Breast epithelium (tissue), 4 donors: ENCODE data around the gene RHBDF2. TPM values are rescaled to one million over a fixed set of nuclear protein-coding genes. Genes with fewer than 3 reads are reported as not detected.

Experiments used
- DNase-seq, 2 donors: peaks; one replicate each; pipeline ENCODE4 v3.0.0-alpha.2; 2019; ENCODE audit warnings: low spot score in 2 of 2
- H3K27ac ChIP-seq, 2 donors: fragments of 200-600 bp; sonication (generic) in 1 of 2; one replicate each; pipeline ENCODE4 v1.5.1; 2016 to 2019; ENCODE audit warnings: mild to moderate bottlenecking in 1 of 2
- H3K27me3 ChIP-seq, 2 donors: fragments of 200-600 bp; sonication (generic) in 1 of 2; one replicate each; pipeline versions ENCODE4 v1.5.1 to v1.6.0; 2017 to 2019; ENCODE audit warnings: control low read depth in 1 of 2, mild to moderate bottlenecking in 1 of 2
- H3K36me3 ChIP-seq: fragments of 200-600 bp; one replicate; pipeline ENCODE4 v1.5.1; 2019
- H3K4me1 ChIP-seq, 2 donors: fragments of 200-600 bp; sonication (generic); one replicate each; pipeline ENCODE4 v1.5.1; 2016 to 2019; ENCODE audit warnings: control low read depth in 1 of 2
- H3K4me3 ChIP-seq, 3 donors: fragments of 200-600 bp; sonication (generic); 1 replicate in 2 of 3; 2 replicates in 1 of 3; pipeline ENCODE4 v1.5.1; 2016 to 2019; ENCODE audit warnings: mild to moderate bottlenecking in 3 of 3, moderate library complexity in 2 of 3
- H3K9me3 ChIP-seq, 2 donors: fragments of 200-600 bp; sonication (generic) in 1 of 2; one replicate each; pipeline ENCODE4 v1.5.1; 2016 to 2019; ENCODE audit warnings: control low read depth in 1 of 2
- CTCF ChIP-seq, 3 donors: fragments of 450-650 bp; IDR thresholded peaks; one replicate each; pipeline ENCODE4 v1.5.1; 2016 to 2017; ENCODE audit warnings: antibody characterized with exemption in 3 of 3, mild to moderate bottlenecking in 3 of 3, moderate library complexity in 3 of 3
- POLR2A ChIP-seq: fragments of 450-650 bp; IDR thresholded peaks from one replicate; pipeline ENCODE4 v1.6.1; 2016; ENCODE audit warnings: antibody characterized with exemption, mild to moderate bottlenecking, moderate library complexity
- POLR2AphosphoS5 ChIP-seq, 3 donors: sonication (generic); formaldehyde crosslinking; IDR thresholded peaks; one replicate each; pipeline ENCODE4 v1.6.1; 2017; ENCODE audit warnings: antibody characterized with exemption in 3 of 3
- intact Hi-C: fragments of 100-400 bp; cut with DNase I; formaldehyde crosslinking; loops from one replicate; pipeline ENCODE4 v1.15.1; 2023; ENCODE audit warnings: low total_unique reads
- total RNA-seq, 3 donors: library from RNA; depleted of rRNA; stranded (reverse); fragments of >200 nt; gene quantifications; one replicate each; pipeline ENCODE4 v1.1.0, GENCODE V29; 2016

Gene RHBDF2
- total RNA-seq, 3 donors from 2014 or later, result 13.4 to 35.5 (median 26.8) TPM

DNA sequence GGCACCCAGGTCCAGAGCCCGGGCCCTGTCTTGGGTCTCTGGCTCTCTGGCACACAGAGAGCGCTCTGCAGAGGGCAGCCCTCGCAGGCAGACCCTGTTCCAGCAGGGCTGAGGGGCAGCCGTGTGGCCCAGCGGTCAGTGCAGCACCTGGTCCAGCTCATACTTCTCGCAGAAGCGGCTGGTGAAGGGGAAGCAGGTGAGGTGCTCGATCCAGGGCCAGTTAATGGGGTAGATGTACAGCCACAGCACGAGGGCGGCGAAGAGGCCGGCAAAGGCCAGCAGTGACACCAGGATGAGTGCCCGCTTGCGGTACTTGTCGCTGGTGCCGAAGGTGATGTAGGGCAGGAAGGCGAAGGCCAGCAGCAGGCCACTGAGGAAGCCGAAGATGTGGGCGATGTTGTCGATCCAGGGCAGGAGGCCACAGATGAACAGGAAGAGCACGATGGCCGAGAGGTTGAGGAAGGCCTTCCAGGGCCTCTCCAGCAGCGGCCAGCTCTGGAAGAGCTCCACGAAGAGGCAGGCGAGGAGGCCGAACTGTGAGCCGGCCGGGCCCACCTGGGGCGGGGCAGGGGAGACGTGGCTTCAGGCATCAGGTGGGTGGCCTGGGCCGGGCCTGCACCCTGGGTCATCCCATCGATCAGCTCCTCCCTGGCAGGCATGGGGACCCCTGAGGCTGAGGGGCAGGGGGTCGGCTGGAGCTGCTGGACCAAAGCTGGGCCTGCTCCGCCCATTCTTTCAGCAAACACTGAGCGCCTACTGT, 29.5 kb downstream of the RHBDF2 start:
- Histone ChIP-seq H3K27ac (no peak overlapping the region), H3K27me3 (no peaks in the 10 kb centered on the region), H3K9me3 (no peaks in the 10 kb centered on the region), H3K4me1 (no peaks in the 10 kb centered on the region), H3K4me3 (no peak overlapping the region), H3K36me3 (no peaks in the 10 kb centered on the region)
- no peak for DNase-seq
- intact Hi-C loops, result no loop called here
- TF ChIP-seq POLR2AphosphoS5 (IDR thresholded peaks at IDR 0.05) (no peak), CTCF (IDR thresholded peaks at IDR 0.05) (no peak), POLR2A (no peak)

DNA sequence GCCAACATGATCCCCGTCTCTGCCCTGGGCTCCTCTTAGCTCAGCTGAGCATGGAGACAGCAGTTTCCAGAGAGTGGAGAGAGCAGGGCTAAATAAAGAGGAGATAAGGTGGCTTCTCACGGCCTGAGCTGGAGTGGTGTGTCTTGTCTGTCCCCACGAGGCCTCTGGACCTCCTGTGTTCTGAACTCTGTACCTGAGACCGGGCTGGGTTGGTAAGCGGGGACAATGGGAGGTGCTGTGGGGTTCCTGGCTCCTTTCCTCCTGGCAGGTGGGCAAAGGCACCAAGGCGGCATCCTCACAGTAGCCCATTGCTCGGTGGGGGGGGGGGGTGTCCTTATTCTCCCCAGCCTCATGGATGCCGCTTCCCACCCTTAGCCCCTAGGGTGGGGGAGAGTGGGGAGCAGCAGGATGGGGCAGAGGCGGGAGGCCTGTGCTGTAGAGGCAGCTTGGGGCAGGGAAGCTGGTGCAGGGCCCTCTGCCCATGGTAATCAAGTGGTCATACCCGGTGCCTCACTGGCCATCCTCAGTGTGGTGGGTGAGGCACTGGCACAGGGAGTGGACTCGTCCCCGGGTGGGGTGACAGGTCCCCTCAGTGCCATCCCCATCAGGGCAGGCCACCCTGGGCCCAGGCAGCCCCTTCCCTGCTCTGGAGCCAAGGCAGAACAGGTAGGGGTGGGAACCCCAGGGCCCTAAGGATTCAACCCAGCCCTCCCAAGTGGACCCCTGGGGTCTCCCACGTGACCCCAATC, 31.1 kb downstream of the RHBDF2 start:
- no peaks in the 10 kb centered on the region for H3K36me3 ChIP-seq
- DNase-seq, result no peak
- intact Hi-C loops, result loop anchor here (5.0 kb wide), 1 partner anchor 37 kb away; no protein-coding TSS in a partner anchor
- TF ChIP-seq CTCF (IDR thresholded peaks at IDR 0.05) (no peak), POLR2A (no peak), POLR2AphosphoS5 (IDR thresholded peaks at IDR 0.05) (no peak)
- no peaks in the 10 kb centered on the region for H3K9me3 ChIP-seq
- H3K4me3 ChIP-seq, result no peak overlapping the region
- no peaks in the 10 kb centered on the region for H3K27me3 ChIP-seq
- H3K4me1 ChIP-seq, result no peaks in the 10 kb centered on the region
- no peak overlapping the region for H3K27ac ChIP-seq

- Histone ChIP-seq H3K9me3 (no peaks in the 10 kb centered on the region), H3K4me1 (no peaks in the 10 kb centered on the region), H3K27ac (no peak overlapping the region), H3K4me3 (no peak overlapping the region), H3K36me3 (no peaks in the 10 kb centered on the region), H3K27me3 (no peaks in the 10 kb centered on the region)
- DNase-seq, result no peak
- intact Hi-C loops, result loop anchor here (5.0 kb wide), 1 partner anchor 38 kb away; no protein-coding TSS in a partner anchor
- TF ChIP-seq POLR2A (no peak), CTCF (IDR thresholded peaks at IDR 0.05) (no peak), POLR2AphosphoS5 (IDR thresholded peaks at IDR 0.05) (no peak)
These were observed 31.9 kb downstream of the RHBDF2 start for GRCh38 chr17:76469076-76469990.

DNA sequence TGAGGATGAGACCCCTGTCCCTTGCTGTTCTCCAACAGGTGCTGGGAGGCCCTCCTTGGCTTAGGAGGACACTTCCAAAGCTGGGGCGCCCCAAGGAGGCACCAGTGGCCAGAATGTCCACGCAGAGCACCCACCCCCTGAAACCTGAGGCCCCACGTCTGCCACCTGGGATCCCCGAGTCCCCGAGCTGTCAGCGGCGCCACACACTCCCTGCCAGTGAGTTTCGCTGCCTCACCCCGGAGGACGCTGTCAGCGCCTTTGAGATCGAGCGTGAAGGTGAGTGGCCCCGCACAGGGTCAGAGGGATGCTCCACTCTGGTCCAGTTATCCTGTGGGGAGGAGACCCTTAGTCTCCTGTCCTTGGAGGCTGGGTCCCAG, 32.6 kb downstream of the RHBDF2 start:
- intact Hi-C loops, result loop anchor here (5.0 kb wide), 1 partner anchor 39 kb away; no protein-coding TSS in a partner anchor
- no peak for TF ChIP-seq POLR2AphosphoS5 (IDR thresholded peaks at IDR 0.05)
- no peak for TF ChIP-seq POLR2A
- no peak for TF ChIP-seq CTCF (IDR thresholded peaks at IDR 0.05)
- H3K9me3 ChIP-seq, result no peaks in the 10 kb centered on the region
- no peak overlapping the region for H3K4me3 ChIP-seq
- no peak for DNase-seq
- no peaks in the 10 kb centered on the region for H3K4me1 ChIP-seq
- no peaks in the 10 kb centered on the region for H3K36me3 ChIP-seq
- H3K27me3 ChIP-seq, result no peaks in the 10 kb centered on the region
- H3K27ac ChIP-seq, result no peak overlapping the region
